ENCODE measurements around the gene ARL11.

Gene ARL11

GRCh38 chr13:49615836-49616675 is 12.3 kb upstream of the ARL11 start:
- no peak for DNase-seq (ENCODE audit: low read depth)

- DNase-seq (ENCODE audit: low read depth) = no peak
Measured at GRCh38 chr13:49616676-49617065, 11.6 kb upstream of the ARL11 start.

- DNase-seq (ENCODE audit: low read depth) = no peak
Measured at GRCh38 chr13:49620170-49620621, 8.1 kb upstream of the ARL11 start.

GRCh38 chr13:49622174-49622946 is 5.9 kb upstream of the ARL11 start:
- no peak for DNase-seq (ENCODE audit: low read depth)

GRCh38 chr13:49624229-49624628 is 4.1 kb upstream of the ARL11 start:
- no peak for DNase-seq (ENCODE audit: low read depth)

- no peak for DNase-seq (ENCODE audit: low read depth)
Measured at GRCh38 chr13:49625392-49626079, 2.8 kb upstream of the ARL11 start.

GRCh38 chr13:49629196-49629938 is 1.1 kb downstream of the ARL11 start:
- no peak for DNase-seq (ENCODE audit: low read depth)

GRCh38 chr13:49629947-49630346 is 1.6 kb downstream of the ARL11 start:
- DNase-seq (ENCODE audit: low read depth) = no peak

GRCh38 chr13:49630580-49630979 is 2.3 kb downstream of the ARL11 start:
- DNase-seq (ENCODE audit: low read depth) = no peak

- DNase-seq (ENCODE audit: low read depth) = no peak
Measured at GRCh38 chr13:49632156-49632555, 3.8 kb downstream of the ARL11 start.

GRCh38 chr13:49633710-49634109 is 5.4 kb downstream of the ARL11 start:
- no peak for DNase-seq (ENCODE audit: low read depth)

GRCh38 chr13:49635599-49636433 is 7.5 kb downstream of the ARL11 start:
- no peak for DNase-seq (ENCODE audit: low read depth)

GRCh38 chr13:49636705-49637104 is 8.4 kb downstream of the ARL11 start:
- DNase-seq (ENCODE audit: low read depth) = no peak

- no peak for DNase-seq (ENCODE audit: low read depth)
Measured at GRCh38 chr13:49638030-49638743, 9.9 kb downstream of the ARL11 start.

- no peak for DNase-seq (ENCODE audit: low read depth)
Measured at GRCh38 chr13:49638744-49639072, 10.4 kb downstream of the ARL11 start.

- no peak for DNase-seq (ENCODE audit: low read depth)
Measured at GRCh38 chr13:49641801-49642291, 13.5 kb downstream of the ARL11 start.

GRCh38 chr13:49643035-49643646 is 14.8 kb downstream of the ARL11 start:
- no peak for DNase-seq (ENCODE audit: low read depth)

- no peak for DNase-seq (ENCODE audit: low read depth)
Measured at GRCh38 chr13:49645451-49645850, 17.1 kb downstream of the ARL11 start.

GRCh38 chr13:49646688-49647087 is 18.4 kb downstream of the ARL11 start:
- DNase-seq (ENCODE audit: low read depth) = no peak

Measured in activated T-cell treated with anti-CD3 and anti-CD28 coated beads for 1 hour (primary cell).